PC-3 (cell line): Measurements from ENCODE around the gene EYS. TPM values are rescaled to one million over a fixed set of nuclear protein-coding genes. Genes with fewer than 3 reads are reported as not detected.

ENCODE experiments used
- ATAC-seq: fragments of 200-7000 bp; cut with Tn5 transposase; 2 replicates; pipeline ENCODE4 v1.9.1; 2020; ENCODE audit warnings: mild to moderate bottlenecking, moderate library complexity
- BruUV-seq: library from RNA; stranded (reverse); fragments of 400-500 nt; replicated peaks from 2 replicates; lab custom pipeline; 2021; lab: Mats Ljungman, UMichigan
- CTCF ChIA-PET: fragments of 300-600 bp; sonication (Branson Sonifier 250); formaldehyde crosslinking; loops from one replicate; lab custom pipeline; 2022; ENCODE audit warnings: antibody characterized with exemption; lab: Charles Lee
- POLR2A ChIA-PET: fragments of 300-600 bp; sonication (Branson Sonifier 250); formaldehyde crosslinking; loops from one replicate; lab custom pipeline; 2022; ENCODE audit warnings: antibody characterized with exemption; ENCODE audit not compliant: unreplicated experiment; lab: Charles Lee
- DNase-seq: peaks from one replicate; pipeline ENCODE4 v3.0.0-alpha.2; 2015
- H2AFZ ChIP-seq: fragments of 300-600 bp; sonication (generic); 2 replicates; pipeline ENCODE4 v1.6.0; 2016; ENCODE audit warnings: antibody characterized with exemption, low read length
- H3F3A ChIP-seq: fragments of 300-600 bp; sonication (generic); one replicate; pipeline ENCODE4 v1.6.0; 2017; ENCODE audit warnings: antibody characterized with exemption, low read length, control low read depth, mild to moderate bottlenecking; ENCODE audit not compliant: unreplicated experiment
- H3K27ac ChIP-seq: fragments of 300-600 bp; sonication (generic); 2 replicates; pipeline ENCODE4 v1.5.1; 2016; ENCODE audit warnings: mild to moderate bottlenecking, low read length
- H3K27me3 ChIP-seq: fragments of 300-600 bp; sonication (generic); 2 replicates; pipeline ENCODE4 v1.6.1; 2016; ENCODE audit warnings: low read length, mixed read lengths
- H3K36me3 ChIP-seq: fragments of 300-600 bp; sonication (generic); 2 replicates; pipeline ENCODE4 v1.6.1; 2016; ENCODE audit warnings: low read depth, mixed run types, low read length, mixed read lengths
- H3K4me1 ChIP-seq: fragments of 300-600 bp; sonication (generic); 2 replicates; pipeline ENCODE4 v1.5.1; 2016; ENCODE audit warnings: low read length; ENCODE audit not compliant: insufficient read depth
- H3K4me2 ChIP-seq: fragments of 300-600 bp; sonication (generic); 2 replicates; pipeline ENCODE4 v1.6.0; 2016; ENCODE audit warnings: low read length
- H3K4me3 ChIP-seq: fragments of 300-600 bp; sonication (generic); 2 replicates; pipeline ENCODE4 v1.5.1; 2016; ENCODE audit warnings: mild to moderate bottlenecking, low read length, mixed read lengths
- H3K79me2 ChIP-seq: fragments of 300-600 bp; sonication (generic); 2 replicates; pipeline ENCODE4 v1.6.1; 2017; ENCODE audit warnings: low read length, mixed read lengths
- H3K9ac ChIP-seq: fragments of 300-600 bp; sonication (generic); 2 replicates; pipeline ENCODE4 v1.6.0; 2016; ENCODE audit warnings: mild to moderate bottlenecking, low read length
- H3K9me2 ChIP-seq: fragments of 300-600 bp; sonication (generic); replicated peaks from 2 replicates; pipeline ENCODE4 v1.6.1; 2016; ENCODE audit warnings: mixed run types, low read length, mixed read lengths
- H3K9me3 ChIP-seq: fragments of 300-600 bp; sonication (generic); 2 replicates; pipeline ENCODE4 v1.6.1; 2016; ENCODE audit warnings: low read length, mixed read lengths
- H4K20me1 ChIP-seq: fragments of 300-600 bp; sonication (generic); 2 replicates; pipeline ENCODE4 v1.6.1; 2016; ENCODE audit warnings: low read length, mixed read lengths
- EZH2 ChIP-seq: fragments of 300-600 bp; sonication (generic); IDR thresholded peaks from one replicate; pipeline ENCODE4 v1.6.1; 2017; ENCODE audit warnings: antibody characterized with exemption, mild to moderate bottlenecking, low read length; ENCODE audit not compliant: unreplicated experiment
- EZH2phosphoT487 ChIP-seq: fragments of 300-600 bp; sonication (generic); IDR thresholded peaks from 2 replicates; pipeline ENCODE4 v1.6.1; 2018; ENCODE audit warnings: mild to moderate bottlenecking, antibody characterized with exemption, low read length, borderline replicate concordance
- intact Hi-C: fragments of 100-400 bp; cut with micrococcal nuclease; formaldehyde crosslinking; loops from 2 replicates; pipeline ENCODE4 v1.9.0; 2023
- total RNA-seq: library from RNA; depleted of rRNA; stranded (reverse); fragments of >200 nt; gene quantifications from 2 replicates; pipeline ENCODE4 v1.2.3, GENCODE V29; 2014
- TF ChIP-seq, protein P1 (sequence below): fragments of 300-600 bp; sonication (generic); conservative IDR thresholded peaks from 2 replicates; pipeline ENCODE4 v1.5.1; 2017; ENCODE audit warnings: antibody characterized with exemption, low read depth, mild to moderate bottlenecking, low read length

The EYS gene
- total RNA-seq, 1 experiment from 2014 or later, result 0.07 TPM

DNA sequence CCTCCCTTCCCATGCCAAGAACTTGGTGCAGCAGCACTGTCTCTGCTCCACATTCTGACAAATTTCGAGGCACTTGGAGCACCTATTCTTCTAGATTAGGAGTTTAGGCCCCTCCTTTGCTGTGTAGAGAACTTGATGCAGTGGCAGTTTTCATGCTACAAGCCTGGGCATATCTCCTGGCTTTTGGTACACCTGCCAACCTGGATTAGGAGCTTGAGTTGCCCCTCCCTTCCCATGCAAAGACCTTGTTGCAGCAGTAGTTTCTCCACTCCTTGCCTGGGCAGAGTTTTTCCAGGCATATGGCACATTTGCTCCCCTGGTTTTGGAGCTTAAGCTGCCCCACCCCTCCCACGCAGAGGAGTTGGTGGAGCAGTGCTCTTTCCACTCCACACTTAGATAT, 956.1 kb downstream of the EYS start:
- no peak overlapping the region for H2AFZ ChIP-seq
- no peak for TF ChIP-seq EZH2
- TF ChIP-seq EZH2phosphoT487, result no peak
- TF ChIP-seq, protein P1, sequence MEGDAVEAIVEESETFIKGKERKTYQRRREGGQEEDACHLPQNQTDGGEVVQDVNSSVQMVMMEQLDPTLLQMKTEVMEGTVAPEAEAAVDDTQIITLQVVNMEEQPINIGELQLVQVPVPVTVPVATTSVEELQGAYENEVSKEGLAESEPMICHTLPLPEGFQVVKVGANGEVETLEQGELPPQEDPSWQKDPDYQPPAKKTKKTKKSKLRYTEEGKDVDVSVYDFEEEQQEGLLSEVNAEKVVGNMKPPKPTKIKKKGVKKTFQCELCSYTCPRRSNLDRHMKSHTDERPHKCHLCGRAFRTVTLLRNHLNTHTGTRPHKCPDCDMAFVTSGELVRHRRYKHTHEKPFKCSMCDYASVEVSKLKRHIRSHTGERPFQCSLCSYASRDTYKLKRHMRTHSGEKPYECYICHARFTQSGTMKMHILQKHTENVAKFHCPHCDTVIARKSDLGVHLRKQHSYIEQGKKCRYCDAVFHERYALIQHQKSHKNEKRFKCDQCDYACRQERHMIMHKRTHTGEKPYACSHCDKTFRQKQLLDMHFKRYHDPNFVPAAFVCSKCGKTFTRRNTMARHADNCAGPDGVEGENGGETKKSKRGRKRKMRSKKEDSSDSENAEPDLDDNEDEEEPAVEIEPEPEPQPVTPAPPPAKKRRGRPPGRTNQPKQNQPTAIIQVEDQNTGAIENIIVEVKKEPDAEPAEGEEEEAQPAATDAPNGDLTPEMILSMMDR, result no peak
- H3K9ac ChIP-seq, result no peak overlapping the region
- no peak overlapping the region for H3K27ac ChIP-seq
- intact Hi-C loops, result no loop called here
- no TSS peak for BruUV-seq
- H4K20me1 ChIP-seq, result no peaks in the 10 kb centered on the region
- no peak overlapping the region for H3K4me2 ChIP-seq
- H3K79me2 ChIP-seq, result no peaks in the 10 kb centered on the region
- no peaks in the 10 kb centered on the region for H3K9me3 ChIP-seq
- no peaks in the 10 kb centered on the region for H3K9me2 ChIP-seq
- ChIA-PET CTCF (no interaction called here), POLR2A (no interaction called here)
- no peaks in the 10 kb centered on the region for H3K4me1 ChIP-seq
- H3K27me3 ChIP-seq, result no peaks in the 10 kb centered on the region
- no peak for DNase-seq
- no peaks in the 10 kb centered on the region for H3F3A ChIP-seq
- no peak for ATAC-seq
- no peaks in the 10 kb centered on the region for H3K36me3 ChIP-seq
- no peak overlapping the region for H3K4me3 ChIP-seq

DNA sequence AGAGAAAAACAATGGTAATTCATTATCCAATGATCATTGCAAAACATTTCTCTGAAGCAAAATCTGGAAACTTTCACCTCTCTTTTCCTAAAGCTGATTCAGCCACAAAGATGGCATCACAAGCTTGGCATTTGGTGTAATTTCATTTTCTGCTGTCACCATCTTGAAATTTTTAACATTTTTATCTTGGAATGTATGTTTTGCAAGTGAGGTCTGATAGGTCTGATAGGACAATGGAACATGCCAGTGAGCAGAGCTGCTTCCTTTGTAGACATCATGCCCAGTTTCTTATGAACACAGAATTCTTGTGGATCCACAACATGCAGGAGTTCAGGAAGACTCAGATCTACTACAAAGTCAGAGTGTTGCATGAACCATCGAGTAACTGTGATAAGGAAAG, 969.6 kb downstream of the EYS start:
- Histone ChIP-seq H3K4me3 (no peak overlapping the region), H3K4me2 (no peak overlapping the region), H2AFZ (no peak overlapping the region), H3K4me1 (0 out of 2 replicates have a peak, but pooled peaks cover 3% of the 10 kb centered on the region), H3K9me2 (no peaks in the 10 kb centered on the region), H3K36me3 (no peaks in the 10 kb centered on the region), H3K27me3 (no peaks in the 10 kb centered on the region), H3K9ac (no peak overlapping the region), H3K79me2 (no peaks in the 10 kb centered on the region), H3K9me3 (no peaks in the 10 kb centered on the region), H3F3A (no peaks in the 10 kb centered on the region), H3K27ac (no peak overlapping the region), H4K20me1 (no peaks in the 10 kb centered on the region)
- no peak for TF ChIP-seq EZH2phosphoT487
- intact Hi-C loops, result loop anchor here (10.0 kb wide), 1 partner anchor 723 kb away; no protein-coding TSS in a partner anchor
- ATAC-seq (no peak), DNase-seq (no peak)
- ChIA-PET POLR2A (no interaction called here), CTCF (no interaction called here)
- BruUV-seq, result no TSS peak

DNA sequence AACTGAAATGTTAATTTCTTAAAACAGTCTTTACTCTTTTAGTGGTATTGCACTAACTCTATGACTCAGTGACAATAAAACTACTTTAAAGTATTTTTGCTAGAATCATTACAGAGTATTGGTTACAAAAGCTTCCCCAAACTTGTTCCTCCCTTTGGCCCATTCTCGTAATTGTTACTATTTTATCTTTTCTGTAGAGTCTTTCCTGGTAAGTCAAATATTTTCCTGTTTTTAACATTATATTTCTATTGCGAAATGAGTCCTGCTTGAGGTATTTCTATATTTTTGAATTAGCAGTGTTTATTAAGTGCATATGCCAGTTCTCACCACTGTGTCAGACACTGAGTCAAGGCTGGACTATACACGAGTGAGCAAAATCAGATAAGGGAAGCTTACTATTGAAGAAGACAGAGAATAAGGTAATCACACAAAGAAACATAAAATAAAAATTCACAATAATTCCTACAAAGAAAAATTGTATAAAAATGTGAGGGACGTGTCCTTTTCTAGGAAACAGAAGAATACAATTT, 970.5 kb downstream of the EYS start:
- no peaks in the 10 kb centered on the region for H3K36me3 ChIP-seq
- H3K79me2 ChIP-seq, result no peaks in the 10 kb centered on the region
- H3K27ac ChIP-seq, result no peak overlapping the region
- ATAC-seq (peak; percentile 58), DNase-seq (peak; percentile 24)
- H3K9ac ChIP-seq, result no peak overlapping the region
- 0 out of 2 replicates have a peak, but pooled peaks cover 3% of the 10 kb centered on the region for H3K4me1 ChIP-seq
- CTCF ChIA-PET, result interaction anchor here (0.6 kb wide), 1 partner anchor 915 kb away, joined by 3 read pairs; no protein-coding TSS in a partner anchor
- H2AFZ ChIP-seq, result no peak overlapping the region
- no peaks in the 10 kb centered on the region for H3K27me3 ChIP-seq
- H3K9me3 ChIP-seq, result no peaks in the 10 kb centered on the region
- no peak overlapping the region for H3K4me3 ChIP-seq
- POLR2A ChIA-PET, result no interaction called here
- intact Hi-C loops, result loop anchor here (10.0 kb wide), 1 partner anchor 722 kb away; no protein-coding TSS in a partner anchor
- H3K9me2 ChIP-seq, result no peaks in the 10 kb centered on the region
- no peaks in the 10 kb centered on the region for H3F3A ChIP-seq
- TF ChIP-seq, protein P1, result 0 out of 2 replicates have a peak, but pooled peaks have one; percentile 15
- TF ChIP-seq EZH2 (no peak), EZH2phosphoT487 (no peak)
- no peaks in the 10 kb centered on the region for H4K20me1 ChIP-seq
- BruUV-seq, result no TSS peak
- H3K4me2 ChIP-seq, result no peak overlapping the region
